ENCODE data around the gene CRYGD.
"Not testable (repeated sequence)": the region's sequence is repeated elsewhere in the genome, so short reads cannot be mapped to it uniquely, and the experiment has no call there.

Gene CRYGD

DNA sequence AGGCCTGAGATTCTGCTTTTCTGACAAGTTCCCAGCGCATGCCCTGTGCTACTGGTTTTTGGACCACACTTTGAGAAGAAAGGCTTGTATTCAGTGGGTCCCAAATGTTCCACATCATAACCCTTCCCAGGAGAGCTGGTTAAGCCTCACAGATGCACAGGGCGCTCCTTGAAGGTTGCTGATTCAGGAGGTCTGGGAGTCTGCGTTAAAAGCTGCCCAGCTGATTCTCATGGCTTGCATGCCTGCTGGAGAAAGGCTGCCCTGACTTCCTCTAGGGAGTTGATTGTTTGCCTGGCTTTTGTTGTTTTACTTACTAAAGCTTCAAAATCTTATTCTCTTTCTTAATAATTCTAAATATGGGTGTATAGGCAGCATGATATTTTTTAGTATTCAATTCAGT is 20.7 kb downstream of the CRYGD start:
- TF ChIP-seq, protein P1, sequence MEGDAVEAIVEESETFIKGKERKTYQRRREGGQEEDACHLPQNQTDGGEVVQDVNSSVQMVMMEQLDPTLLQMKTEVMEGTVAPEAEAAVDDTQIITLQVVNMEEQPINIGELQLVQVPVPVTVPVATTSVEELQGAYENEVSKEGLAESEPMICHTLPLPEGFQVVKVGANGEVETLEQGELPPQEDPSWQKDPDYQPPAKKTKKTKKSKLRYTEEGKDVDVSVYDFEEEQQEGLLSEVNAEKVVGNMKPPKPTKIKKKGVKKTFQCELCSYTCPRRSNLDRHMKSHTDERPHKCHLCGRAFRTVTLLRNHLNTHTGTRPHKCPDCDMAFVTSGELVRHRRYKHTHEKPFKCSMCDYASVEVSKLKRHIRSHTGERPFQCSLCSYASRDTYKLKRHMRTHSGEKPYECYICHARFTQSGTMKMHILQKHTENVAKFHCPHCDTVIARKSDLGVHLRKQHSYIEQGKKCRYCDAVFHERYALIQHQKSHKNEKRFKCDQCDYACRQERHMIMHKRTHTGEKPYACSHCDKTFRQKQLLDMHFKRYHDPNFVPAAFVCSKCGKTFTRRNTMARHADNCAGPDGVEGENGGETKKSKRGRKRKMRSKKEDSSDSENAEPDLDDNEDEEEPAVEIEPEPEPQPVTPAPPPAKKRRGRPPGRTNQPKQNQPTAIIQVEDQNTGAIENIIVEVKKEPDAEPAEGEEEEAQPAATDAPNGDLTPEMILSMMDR (IDR thresholded peaks at IDR 0.05): no peak
- no peak for TF ChIP-seq ZFX (IDR thresholded peaks at IDR 0.05; ENCODE audit: borderline replicate concordance)

DNA sequence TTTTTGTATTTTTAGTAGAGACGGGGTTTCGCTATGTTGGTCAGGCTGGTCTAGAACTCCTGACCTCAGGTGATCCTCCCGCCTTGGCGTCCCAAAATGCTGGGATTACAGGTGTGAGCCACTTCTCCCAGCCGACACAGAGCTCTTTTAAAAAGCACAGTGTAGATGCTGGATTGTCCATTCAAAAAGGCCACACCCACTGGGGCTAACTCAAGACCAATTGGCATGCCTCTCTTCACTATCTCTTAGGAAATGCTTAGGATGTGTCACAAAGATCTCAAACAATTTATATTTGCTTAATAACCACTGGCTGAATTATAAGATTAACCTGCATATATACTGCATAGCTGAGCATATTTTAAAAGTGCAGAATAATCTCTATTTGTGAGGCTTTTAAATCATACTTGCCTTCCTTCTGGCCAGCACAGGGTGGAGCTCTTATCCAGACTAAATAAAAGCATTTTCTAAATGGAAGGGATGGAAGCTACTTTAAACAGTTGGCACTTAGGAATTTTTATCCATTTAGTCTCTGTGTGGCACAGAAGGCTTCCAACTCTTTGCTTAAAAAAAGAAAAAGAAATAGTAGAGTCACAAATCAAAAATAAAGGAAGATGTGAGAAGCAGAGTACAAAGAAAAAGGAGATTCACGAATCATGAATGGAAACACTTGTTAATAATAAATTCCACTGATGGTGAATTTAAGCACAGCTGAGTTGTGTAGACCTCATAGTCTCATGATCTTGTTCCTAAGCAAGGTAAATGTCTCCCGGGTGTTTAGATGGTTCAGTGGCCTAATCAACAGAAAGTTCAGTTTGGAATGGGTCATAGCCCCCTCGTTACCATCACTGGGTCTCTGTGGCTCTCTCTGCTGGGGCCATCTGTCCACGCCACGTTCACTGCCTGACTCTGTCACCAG is 22.4 kb downstream of the CRYGD start:
- H3K27ac ChIP-seq: no peak overlapping the region
- no peak for TF ChIP-seq ZFX (IDR thresholded peaks at IDR 0.05; ENCODE audit: borderline replicate concordance)
- TF ChIP-seq, protein P1 (IDR thresholded peaks at IDR 0.05): peak; percentile 70

More for the DNA sequence above, 20.7 kb downstream of the CRYGD start:
- H3K27ac ChIP-seq: no peak overlapping the region

DNA sequence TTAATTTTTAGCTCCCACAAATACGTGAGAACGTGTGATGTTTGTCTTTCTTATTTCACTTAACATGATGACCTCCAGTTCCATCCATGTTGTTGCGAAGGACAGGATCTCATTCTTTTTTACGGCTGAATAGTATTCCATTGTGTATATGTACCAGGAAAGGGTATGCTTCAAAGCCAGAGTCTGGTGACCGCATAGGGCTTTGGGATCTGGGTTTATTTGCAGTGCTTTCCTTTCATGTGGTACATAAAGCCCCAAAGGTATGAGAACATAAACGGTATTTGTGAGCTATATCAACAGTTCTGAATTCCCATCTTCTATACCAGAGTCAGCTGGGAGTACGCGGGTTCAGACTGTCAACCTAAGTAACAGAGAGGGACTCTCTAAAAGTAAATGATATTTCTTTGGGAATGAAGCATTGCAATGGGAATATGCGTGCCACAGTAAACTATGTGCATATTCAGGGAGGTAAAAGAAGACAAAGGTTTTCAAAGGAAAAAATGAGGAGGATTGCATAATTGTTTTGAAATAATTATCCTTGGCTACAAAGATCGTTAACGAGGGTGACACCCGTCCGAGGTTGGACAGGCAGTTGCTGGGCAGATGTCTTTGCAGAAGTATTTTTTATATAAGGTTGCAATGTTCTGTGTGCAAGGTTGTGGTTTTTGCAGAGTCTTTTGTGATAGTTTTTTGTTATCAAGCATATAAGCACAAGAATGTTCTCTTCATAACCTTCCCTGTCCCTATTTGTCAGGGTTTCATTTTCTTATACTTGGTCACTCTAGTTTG is 24.4 kb downstream of the CRYGD start:
- TF ChIP-seq ZFX (IDR thresholded peaks at IDR 0.05; ENCODE audit: borderline replicate concordance): no peak
- TF ChIP-seq, protein P1 (IDR thresholded peaks at IDR 0.05): no peak
- no peak overlapping the region for H3K27ac ChIP-seq

DNA sequence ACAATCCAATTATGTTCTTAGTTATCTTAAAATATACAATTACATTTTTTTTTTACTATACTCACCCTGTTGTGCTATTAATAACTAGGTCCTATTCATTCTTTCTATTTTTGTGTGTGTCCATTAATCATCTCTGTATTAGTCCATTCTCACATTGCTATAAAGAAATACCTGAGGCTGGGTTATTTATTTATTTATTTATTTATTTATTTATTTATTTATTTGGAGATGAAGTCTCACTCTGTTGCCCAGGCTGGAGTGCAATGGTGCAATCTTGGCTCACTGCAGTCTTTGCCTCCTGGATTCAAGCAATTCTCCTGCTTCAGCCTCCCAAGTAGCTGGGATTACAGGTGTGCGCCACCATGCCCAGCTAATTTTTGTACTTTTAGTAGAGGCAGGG is 25.6 kb downstream of the CRYGD start:
- not testable (repeated sequence) for H3K27ac ChIP-seq

DNA sequence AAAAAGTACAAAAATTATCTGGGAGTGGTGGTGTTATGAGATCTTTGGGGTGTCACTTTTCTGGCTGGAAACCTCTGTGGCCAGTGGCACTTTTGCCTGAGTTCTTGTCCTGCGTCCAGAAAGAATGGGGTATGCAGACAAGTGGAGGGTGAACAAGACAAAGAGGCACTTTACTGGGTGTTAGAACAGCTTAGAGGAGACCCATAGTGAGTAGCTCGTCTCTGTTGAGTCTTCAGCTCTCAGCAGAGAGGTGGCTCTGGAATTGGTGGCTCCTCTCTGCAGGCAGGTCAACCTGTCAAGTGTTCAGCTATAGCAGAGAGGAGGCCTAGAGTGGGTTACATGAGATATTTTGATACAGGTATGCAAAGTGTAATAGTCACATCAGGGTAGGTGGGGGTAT is 26.1 kb downstream of the CRYGD start:
- no peak for TF ChIP-seq ZFX (IDR thresholded peaks at IDR 0.05; ENCODE audit: borderline replicate concordance)
- TF ChIP-seq, protein P1 (IDR thresholded peaks at IDR 0.05): no peak
- H3K27ac ChIP-seq: no peak overlapping the region

DNA sequence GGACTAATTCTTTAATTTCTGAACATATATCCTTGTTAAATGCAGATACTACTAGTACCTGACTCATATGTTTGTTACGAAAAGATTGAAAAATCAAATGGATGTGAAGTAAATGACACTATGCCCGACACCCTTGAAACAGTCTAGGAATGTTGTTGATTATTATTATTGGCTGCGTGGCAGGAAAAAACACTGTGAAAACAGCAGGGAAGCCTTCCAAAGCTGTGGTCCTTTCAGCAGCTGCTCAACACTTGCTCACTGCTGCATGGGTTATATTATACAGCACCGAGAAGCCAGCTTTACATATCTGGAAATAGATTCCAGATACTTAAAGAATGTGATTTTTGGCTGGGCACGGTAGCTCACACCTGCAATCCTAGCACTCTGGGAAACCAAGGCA is 26.5 kb downstream of the CRYGD start:
- H3K27ac ChIP-seq: no peak overlapping the region
- no peak for TF ChIP-seq ZFX (IDR thresholded peaks at IDR 0.05; ENCODE audit: borderline replicate concordance)
- TF ChIP-seq, protein P1 (IDR thresholded peaks at IDR 0.05): no peak

DNA sequence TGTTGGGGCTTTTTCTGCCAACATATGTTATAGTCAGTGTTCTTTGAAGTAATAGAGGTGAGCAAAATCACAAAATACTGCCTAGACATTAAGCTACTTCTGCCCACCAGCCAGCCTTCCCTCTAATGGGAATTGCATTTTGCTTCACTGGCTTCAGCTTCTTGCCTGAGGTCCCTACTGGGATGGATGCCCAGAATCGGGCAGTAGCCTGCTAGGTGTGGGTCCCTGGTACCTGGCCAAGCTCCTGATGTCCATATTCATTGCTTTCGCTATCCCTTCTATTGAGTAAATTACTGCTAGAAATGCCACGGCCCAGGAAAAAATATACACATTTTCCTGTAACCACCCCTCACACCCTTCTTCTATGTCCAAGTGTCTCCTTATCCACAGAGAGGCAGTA is 27.0 kb downstream of the CRYGD start:
- no peak for TF ChIP-seq ZFX (IDR thresholded peaks at IDR 0.05; ENCODE audit: borderline replicate concordance)
- TF ChIP-seq, protein P1 (IDR thresholded peaks at IDR 0.05): no peak
- H3K27ac ChIP-seq: no peak overlapping the region

Data from 22Rv1 (cell line).